ENCODE data around the gene SMPDL3A. TPM values are rescaled to one million over a fixed set of nuclear protein-coding genes. Genes with fewer than 3 reads are reported as not detected.

SMPDL3A gene
- total RNA-seq, 1 donor, result 23.5 TPM

DNA sequence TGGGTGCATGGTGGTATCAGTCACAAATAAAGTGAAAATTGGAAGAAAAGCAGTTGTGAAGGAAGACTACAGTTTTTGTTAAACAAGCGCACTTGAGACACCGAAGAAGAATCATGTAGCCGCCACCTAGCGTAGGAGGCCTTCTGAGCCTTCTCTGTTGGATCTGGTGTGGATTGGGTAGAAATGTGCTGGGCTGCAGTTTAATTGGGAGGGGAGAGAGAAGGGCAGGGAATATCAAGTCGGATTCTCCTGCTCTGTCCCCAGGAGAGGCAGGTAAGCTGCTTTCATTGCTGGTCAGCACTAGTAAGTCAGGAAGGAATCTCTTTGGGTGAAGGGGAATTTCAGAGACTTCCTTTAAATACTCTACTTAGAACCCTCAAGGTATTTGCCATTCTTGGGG, 10.8 kb upstream of the SMPDL3A start:
- Histone ChIP-seq H2AFZ (ENCODE audit: low read length) (no peak overlapping the region), H3K27ac (ENCODE audit: low read depth, low read length) (no peak overlapping the region), H3K4me2 (ENCODE audit: insufficient read depth, low read length) (no peak overlapping the region), H3K79me2 (ENCODE audit: insufficient read depth, low read length) (no peaks in the 10 kb centered on the region), H3K4me1 (ENCODE audit: insufficient read depth, low read length) (no peaks in the 10 kb centered on the region), H3K27me3 (ENCODE audit: insufficient read depth, low read length) (peaks cover 17% of the 10 kb centered on the region), H4K20me1 (ENCODE audit: insufficient read depth, low read length) (no peaks in the 10 kb centered on the region), H3K9me3 (ENCODE audit: low read depth, low read length) (no peaks in the 10 kb centered on the region), H3K4me3 (ENCODE audit: insufficient read depth, low read length) (no peak overlapping the region), H3K36me3 (ENCODE audit: insufficient read depth, low read length) (no peaks in the 10 kb centered on the region)
- TF ChIP-seq, protein P1, sequence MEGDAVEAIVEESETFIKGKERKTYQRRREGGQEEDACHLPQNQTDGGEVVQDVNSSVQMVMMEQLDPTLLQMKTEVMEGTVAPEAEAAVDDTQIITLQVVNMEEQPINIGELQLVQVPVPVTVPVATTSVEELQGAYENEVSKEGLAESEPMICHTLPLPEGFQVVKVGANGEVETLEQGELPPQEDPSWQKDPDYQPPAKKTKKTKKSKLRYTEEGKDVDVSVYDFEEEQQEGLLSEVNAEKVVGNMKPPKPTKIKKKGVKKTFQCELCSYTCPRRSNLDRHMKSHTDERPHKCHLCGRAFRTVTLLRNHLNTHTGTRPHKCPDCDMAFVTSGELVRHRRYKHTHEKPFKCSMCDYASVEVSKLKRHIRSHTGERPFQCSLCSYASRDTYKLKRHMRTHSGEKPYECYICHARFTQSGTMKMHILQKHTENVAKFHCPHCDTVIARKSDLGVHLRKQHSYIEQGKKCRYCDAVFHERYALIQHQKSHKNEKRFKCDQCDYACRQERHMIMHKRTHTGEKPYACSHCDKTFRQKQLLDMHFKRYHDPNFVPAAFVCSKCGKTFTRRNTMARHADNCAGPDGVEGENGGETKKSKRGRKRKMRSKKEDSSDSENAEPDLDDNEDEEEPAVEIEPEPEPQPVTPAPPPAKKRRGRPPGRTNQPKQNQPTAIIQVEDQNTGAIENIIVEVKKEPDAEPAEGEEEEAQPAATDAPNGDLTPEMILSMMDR (IDR thresholded peaks at IDR 0.05; ENCODE audit: extremely low read depth, low read depth, low read length), result no peak
- DNase-seq (ENCODE audit: insufficient read length, low spot score, missing footprints), result no peak

DNA sequence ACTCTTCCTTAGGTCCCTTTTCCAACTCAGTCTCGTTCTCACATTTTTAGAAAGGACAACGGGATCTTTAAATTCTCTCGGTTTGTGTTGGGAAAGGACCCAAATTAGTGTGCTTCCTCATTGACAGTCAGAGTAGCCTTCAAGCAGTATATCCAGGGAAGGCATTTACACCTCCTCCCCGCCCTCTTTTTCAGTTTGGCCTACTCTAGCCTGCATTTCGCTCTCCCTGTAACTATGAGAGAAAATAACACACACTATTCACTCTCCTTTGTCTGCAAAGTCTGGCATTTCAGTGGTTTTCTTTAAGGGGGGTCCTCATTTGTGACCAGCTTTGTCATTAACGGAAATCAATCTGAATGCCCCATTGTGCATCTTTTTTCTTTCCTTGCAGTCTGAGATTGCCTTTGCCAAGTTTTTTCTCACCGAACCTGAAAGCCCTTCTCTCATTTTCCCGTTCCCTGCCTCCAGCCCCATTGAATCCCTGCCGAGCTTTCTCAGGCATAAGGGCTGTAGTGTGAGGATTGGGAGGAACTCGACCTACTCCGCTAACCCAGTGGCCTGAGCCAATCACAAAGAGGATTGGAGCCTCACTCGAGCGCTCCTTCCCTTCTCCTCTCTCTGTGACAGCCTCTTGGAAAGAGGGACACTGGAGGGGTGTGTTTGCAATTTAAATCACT, 9.9 kb upstream of the SMPDL3A start:
- Histone ChIP-seq H3K79me2 (ENCODE audit: insufficient read depth, low read length) (no peaks in the 10 kb centered on the region), H3K4me3 (ENCODE audit: insufficient read depth, low read length) (no peak overlapping the region), H4K20me1 (ENCODE audit: insufficient read depth, low read length) (no peaks in the 10 kb centered on the region), H3K27ac (ENCODE audit: low read depth, low read length) (no peak overlapping the region), H3K9me3 (ENCODE audit: low read depth, low read length) (no peaks in the 10 kb centered on the region), H3K27me3 (ENCODE audit: insufficient read depth, low read length) (peaks cover 17% of the 10 kb centered on the region), H3K4me1 (ENCODE audit: insufficient read depth, low read length) (no peaks in the 10 kb centered on the region), H3K36me3 (ENCODE audit: insufficient read depth, low read length) (no peaks in the 10 kb centered on the region), H3K4me2 (ENCODE audit: insufficient read depth, low read length) (no peak overlapping the region), H2AFZ (ENCODE audit: low read length) (no peak overlapping the region)
- TF ChIP-seq, protein P1 (IDR thresholded peaks at IDR 0.05; ENCODE audit: extremely low read depth, low read depth, low read length), result no peak
- no peak for DNase-seq (ENCODE audit: insufficient read length, low spot score, missing footprints)

DNA sequence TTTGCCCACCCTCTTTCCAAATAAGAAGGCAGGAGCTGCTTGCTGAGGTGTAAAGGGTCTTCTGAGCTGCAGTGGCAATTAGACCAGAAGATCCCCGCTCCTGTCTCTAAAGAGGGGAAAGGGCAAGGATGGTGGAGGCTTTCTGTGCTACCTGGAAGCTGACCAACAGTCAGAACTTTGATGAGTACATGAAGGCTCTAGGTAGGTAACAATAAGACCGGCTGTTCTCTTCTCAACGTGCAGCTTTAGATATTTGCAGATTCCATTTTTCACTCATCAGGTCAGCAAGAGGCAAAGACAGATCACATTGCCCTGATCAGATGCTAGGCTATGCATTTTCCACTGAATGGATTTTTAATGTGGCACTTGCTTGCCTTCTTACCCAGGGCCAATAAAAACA, 9.4 kb upstream of the SMPDL3A start, which contains the start of gene FABP7:
Gene FABP7 (plus strand): TSS at position 50 of the 400 bp plus-strand sequence. CDS start 79 bp downstream, at position 129.
- Histone ChIP-seq H3K27me3 (ENCODE audit: insufficient read depth, low read length) (peaks cover 17% of the 10 kb centered on the region), H3K27ac (ENCODE audit: low read depth, low read length) (no peak within 1 kb of the TSS), H3K9me3 (ENCODE audit: low read depth, low read length) (no peaks in the 10 kb centered on the region), H3K4me2 (ENCODE audit: insufficient read depth, low read length) (no peak within 1 kb of the TSS), H2AFZ (ENCODE audit: low read length) (no peak within 1 kb of the TSS), H3K4me1 (ENCODE audit: insufficient read depth, low read length) (no peaks in the 10 kb centered on the region), H3K79me2 (ENCODE audit: insufficient read depth, low read length) (no peaks in the 10 kb centered on the region), H4K20me1 (ENCODE audit: insufficient read depth, low read length) (no peaks in the 10 kb centered on the region), H3K4me3 (ENCODE audit: insufficient read depth, low read length) (no peak within 1 kb of the TSS), H3K36me3 (ENCODE audit: insufficient read depth, low read length) (no peaks in the 10 kb centered on the region)
- TF ChIP-seq, protein P1 (IDR thresholded peaks at IDR 0.05; ENCODE audit: extremely low read depth, low read depth, low read length), result no peak
- DNase-seq (ENCODE audit: insufficient read length, low spot score, missing footprints), result no peak

DNA sequence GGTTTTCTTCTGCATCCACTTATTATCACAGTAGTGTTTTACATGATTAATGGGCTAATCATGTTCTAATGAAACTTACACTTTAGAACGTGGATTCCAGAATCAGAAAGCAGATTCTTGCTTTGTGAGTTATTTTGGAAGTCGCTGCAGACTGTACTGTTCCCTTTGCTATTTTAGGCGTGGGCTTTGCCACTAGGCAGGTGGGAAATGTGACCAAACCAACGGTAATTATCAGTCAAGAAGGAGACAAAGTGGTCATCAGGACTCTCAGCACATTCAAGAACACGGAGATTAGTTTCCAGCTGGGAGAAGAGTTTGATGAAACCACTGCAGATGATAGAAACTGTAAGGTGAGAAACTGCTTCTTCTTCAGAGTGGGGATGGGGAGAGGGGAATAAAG, 8.9 kb upstream of the SMPDL3A start:
- Histone ChIP-seq H3K27me3 (ENCODE audit: insufficient read depth, low read length) (peaks cover 17% of the 10 kb centered on the region), H3K9me3 (ENCODE audit: low read depth, low read length) (no peaks in the 10 kb centered on the region), H3K4me3 (ENCODE audit: insufficient read depth, low read length) (no peak overlapping the region), H3K27ac (ENCODE audit: low read depth, low read length) (no peak overlapping the region), H4K20me1 (ENCODE audit: insufficient read depth, low read length) (no peaks in the 10 kb centered on the region), H3K4me2 (ENCODE audit: insufficient read depth, low read length) (no peak overlapping the region), H3K79me2 (ENCODE audit: insufficient read depth, low read length) (no peaks in the 10 kb centered on the region), H3K36me3 (ENCODE audit: insufficient read depth, low read length) (no peaks in the 10 kb centered on the region), H2AFZ (ENCODE audit: low read length) (no peak overlapping the region), H3K4me1 (ENCODE audit: insufficient read depth, low read length) (no peaks in the 10 kb centered on the region)
- DNase-seq (ENCODE audit: insufficient read length, low spot score, missing footprints), result no peak
- TF ChIP-seq, protein P1 (IDR thresholded peaks at IDR 0.05; ENCODE audit: extremely low read depth, low read depth, low read length), result no peak

All from osteoblast (primary cell).